Measurements from ENCODE around the gene S100A12.

DNA sequence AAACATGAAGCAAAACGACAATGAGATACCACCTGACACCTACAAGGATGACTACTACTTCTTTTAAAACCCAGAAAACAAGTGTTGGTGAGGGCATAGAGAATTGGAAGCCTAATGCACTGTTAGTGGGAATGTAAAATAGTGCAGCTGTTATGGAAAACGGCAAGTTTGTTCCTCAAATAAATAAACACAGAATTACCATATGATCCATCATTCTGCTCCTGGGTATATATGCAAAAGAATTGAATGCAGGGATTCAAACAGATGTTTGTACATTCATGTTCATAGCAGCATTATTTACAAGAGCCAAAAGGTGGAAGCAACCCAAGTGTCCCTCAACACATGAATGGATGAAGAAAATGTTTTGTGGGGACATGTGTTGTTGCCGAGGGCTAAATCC lies 16.8 kb upstream of the S100A12 start:
- TF ChIP-seq GATA2 (IDR thresholded peaks at IDR 0.05; ENCODE audit: low read depth, low read length) (no peak), GATA3 (IDR thresholded peaks at IDR 0.05; ENCODE audit: low read depth, low read length) (no peak)

Data from SH-SY5Y (cell line).